Neuronal stem cell (in vitro differentiated cells): ENCODE results near the gene HEATR1.

Source experiments
- DNase-seq: peaks from one replicate; pipeline ENCODE4 v3.0.0-alpha.2; 2013; ENCODE audit warnings: low spot score
- H2AFZ ChIP-seq: one replicate; pipeline ENCODE4 v1.6.1; 2013; ENCODE audit warnings: mild to moderate bottlenecking, low read length, inconsistent platforms
- H2AK5ac ChIP-seq: 2 replicates; pipeline ENCODE4 v1.6.1; 2013; ENCODE audit warnings: low read depth, mild to moderate bottlenecking, inconsistent platforms, low read length, moderate library complexity, mixed read lengths
- H2BK120ac ChIP-seq: 2 replicates; pipeline ENCODE4 v1.6.1; 2013; ENCODE audit warnings: low read depth, mild to moderate bottlenecking, inconsistent platforms, low read length, moderate library complexity, mixed read lengths
- H2BK12ac ChIP-seq: one replicate; pipeline ENCODE4 v1.6.1; 2013; ENCODE audit warnings: low read length, inconsistent platforms
- H2BK15ac ChIP-seq: 2 replicates; pipeline ENCODE4 v1.6.1; 2013; ENCODE audit warnings: mild to moderate bottlenecking, low read length, inconsistent platforms, mixed read lengths
- H2BK5ac ChIP-seq: one replicate; pipeline ENCODE4 v1.6.1; 2013; ENCODE audit warnings: inconsistent platforms, mild to moderate bottlenecking, low read length, moderate library complexity
- H3K14ac ChIP-seq: one replicate; pipeline ENCODE4 v1.6.1; 2013; ENCODE audit warnings: low read length, inconsistent platforms
- H3K18ac ChIP-seq: 2 replicates; pipeline ENCODE4 v1.6.1; 2013; ENCODE audit warnings: low read length, inconsistent platforms
- H3K23ac ChIP-seq: 2 replicates; pipeline ENCODE4 v1.6.1; 2013; ENCODE audit warnings: low read depth, mild to moderate bottlenecking, mixed read lengths, low read length, inconsistent platforms; ENCODE audit not compliant: poor library complexity
- H3K27ac ChIP-seq: replicated peaks from 3 replicates; pipeline ENCODE4 v1.5.1; 2013; ENCODE audit warnings: low read length, inconsistent platforms
- H3K27me3 ChIP-seq, 3 experiments: 2 replicates each; pipeline ENCODE4 v1.6.1; 2013; ENCODE audit warnings: low read length in 3 of 3, mild to moderate bottlenecking in 2 of 3, inconsistent platforms in 1 of 3, low read depth in 1 of 3, mixed read lengths in 1 of 3, moderate library complexity in 1 of 3; ENCODE audit not compliant: control insufficient read depth in 3 of 3, insufficient read depth in 3 of 3
- H3K36me3 ChIP-seq, 2 donors: replicated peaks in 1 of 2; 2 replicates each; pipeline ENCODE4 v1.6.1; 2013; ENCODE audit warnings: low read length in 2 of 2; ENCODE audit not compliant: control insufficient read depth in 2 of 2, insufficient read depth in 2 of 2
- H3K4ac ChIP-seq: 2 replicates; pipeline ENCODE4 v1.6.1; 2013; ENCODE audit warnings: inconsistent platforms, mild to moderate bottlenecking, low read length, moderate library complexity
- H3K4me1 ChIP-seq, 2 donors: 1 replicate in 1 of 2; 2 replicates in 1 of 2; pipeline ENCODE4 v1.6.1; 2013; ENCODE audit warnings: low read length in 2 of 2, low read depth in 1 of 2; ENCODE audit not compliant: control insufficient read depth in 2 of 2, insufficient read depth in 1 of 2
- H3K4me2 ChIP-seq: one replicate; pipeline ENCODE4 v1.6.1; 2013; ENCODE audit warnings: mild to moderate bottlenecking, low read length, inconsistent platforms; ENCODE audit not compliant: insufficient read depth, poor library complexity, severe bottlenecking
- H3K4me3 ChIP-seq, 2 donors: 2 replicates each; pipeline ENCODE4 v1.5.1; 2013; ENCODE audit warnings: low read length in 2 of 2, mild to moderate bottlenecking in 2 of 2, inconsistent platforms in 1 of 2, moderate library complexity in 1 of 2
- H3K79me1 ChIP-seq: one replicate; pipeline ENCODE4 v1.6.1; 2013; ENCODE audit warnings: low read depth, mild to moderate bottlenecking, inconsistent platforms, low read length, moderate library complexity
- H3K9ac ChIP-seq: one replicate; pipeline ENCODE4 v1.6.1; 2013; ENCODE audit warnings: mild to moderate bottlenecking, low read depth, low read length, inconsistent platforms; ENCODE audit not compliant: poor library complexity
- H3K9me3 ChIP-seq, 2 donors: replicated peaks in 1 of 2; 2 replicates each; pipeline versions ENCODE3 to v1.6.1; 2013; ENCODE audit warnings: low read length in 2 of 2, mild to moderate bottlenecking in 2 of 2, inconsistent platforms in 1 of 2, low read depth in 1 of 2, mixed read lengths in 1 of 2, moderate library complexity in 1 of 2; ENCODE audit not compliant: control insufficient read depth in 2 of 2, insufficient read depth in 1 of 2
- H4K8ac ChIP-seq: one replicate; pipeline ENCODE4 v1.6.1; 2013; ENCODE audit warnings: low read depth, mild to moderate bottlenecking, inconsistent platforms, low read length, moderate library complexity
- H4K91ac ChIP-seq: one replicate; pipeline ENCODE4 v1.6.1; 2013; ENCODE audit warnings: low read length, low read depth, mild to moderate bottlenecking, inconsistent platforms; ENCODE audit not compliant: poor library complexity
- WGBS, 2 donors: extraction: QIAGEN DNeasy Blood & Tissue Kit; methylation state at CpG; one replicate each; pipeline ENCODE4 v1.1.7; 2013; ENCODE audit warnings: missing lambda C conversion rate in 2 of 2, mixed read lengths in 1 of 2; ENCODE audit not compliant: insufficient read length in 2 of 2, insufficient replicate concordance in 1 of 2; ENCODE audit errors: extremely low coverage in 2 of 2; 5-methylcytosine and 5-hydroxymethylcytosine counted together

HEATR1 gene

DNA sequence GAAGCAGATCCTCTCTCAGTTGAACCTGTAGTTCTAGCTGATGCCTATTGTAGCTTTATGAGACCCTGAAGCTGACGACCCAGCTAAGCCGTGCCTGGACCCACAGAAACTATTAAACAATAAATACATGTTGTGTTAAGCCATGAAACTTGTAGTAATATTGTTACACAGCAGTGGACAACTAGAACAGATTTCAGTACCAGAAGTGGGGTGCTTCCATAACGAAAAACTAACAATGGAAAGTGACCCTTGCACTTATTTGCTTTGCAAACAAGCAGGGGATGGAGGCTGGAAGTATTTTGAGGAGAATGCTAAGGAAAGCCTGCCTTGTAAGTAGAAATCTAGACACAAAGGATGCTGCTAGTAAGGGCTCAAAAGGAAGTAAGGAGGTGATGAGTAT is 18.1 kb upstream of the HEATR1 start:
- no peak overlapping the region for H4K91ac ChIP-seq
- no peak overlapping the region for H2BK120ac ChIP-seq
- no peak overlapping the region for H3K4ac ChIP-seq
- no peak overlapping the region for H2AFZ ChIP-seq
- no peak overlapping the region for H2BK5ac ChIP-seq
- H4K8ac ChIP-seq: no peak overlapping the region
- DNase-seq: no peak
- no peak overlapping the region for H3K23ac ChIP-seq
- no peaks in the 10 kb centered on the region for H3K27me3 ChIP-seq
- no peak overlapping the region for H3K9ac ChIP-seq
- H3K36me3 ChIP-seq: no peaks in the 10 kb centered on the region
- H3K4me1 ChIP-seq: no peaks in the 10 kb centered on the region
- H3K79me1 ChIP-seq: no peaks in the 10 kb centered on the region
- H2AK5ac ChIP-seq: no peak overlapping the region
- no CpG with 5 or more reads among the region's 3 CpGs for WGBS, 2 donors
- H3K14ac ChIP-seq: no peak overlapping the region
- no peak overlapping the region for H2BK15ac ChIP-seq
- peaks cover 0 to 11% of the 10 kb centered on the region in 2 donors for H3K9me3 ChIP-seq
- H3K4me3 ChIP-seq: no peak overlapping the region
- H3K18ac ChIP-seq: no peak overlapping the region
- H2BK12ac ChIP-seq: no peak overlapping the region
- H3K27ac ChIP-seq: no peak overlapping the region
- no peak overlapping the region for H3K4me2 ChIP-seq

DNA sequence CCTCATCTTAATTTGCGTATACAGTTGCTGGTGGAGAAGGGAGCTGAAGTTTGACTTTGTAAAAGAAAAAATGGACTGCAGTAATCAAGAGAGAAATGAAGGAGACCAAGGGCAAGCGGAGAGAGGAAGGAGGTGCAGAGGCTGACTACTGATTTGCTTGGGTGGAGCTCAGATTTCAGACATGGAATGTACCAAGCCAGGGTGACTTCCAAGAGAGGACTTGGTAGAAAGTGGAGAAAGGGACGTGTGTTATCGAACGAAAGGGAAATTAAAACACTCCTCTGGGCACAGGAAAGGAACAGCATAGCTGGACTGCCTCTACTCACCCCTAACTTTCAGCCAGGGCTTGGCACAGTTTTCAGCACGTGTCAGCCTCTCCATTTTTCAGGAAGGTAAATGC is 15.1 kb upstream of the HEATR1 start:
- H3K4me1 ChIP-seq: no peaks in the 10 kb centered on the region
- no peak overlapping the region for H4K8ac ChIP-seq
- H3K9ac ChIP-seq: no peak overlapping the region
- no peak overlapping the region for H3K4me3 ChIP-seq
- no peak overlapping the region for H2AK5ac ChIP-seq
- no peak overlapping the region for H3K27ac ChIP-seq
- H3K23ac ChIP-seq: no peak overlapping the region
- no peaks in the 10 kb centered on the region for H3K79me1 ChIP-seq
- no peak overlapping the region for H3K18ac ChIP-seq
- H3K36me3 ChIP-seq: no peaks in the 10 kb centered on the region
- H2BK5ac ChIP-seq: no peak overlapping the region
- no peak overlapping the region for H2BK12ac ChIP-seq
- no peak overlapping the region for H3K4me2 ChIP-seq
- H3K14ac ChIP-seq: no peak overlapping the region
- no peak overlapping the region for H2BK15ac ChIP-seq
- no peaks in the 10 kb centered on the region for H3K27me3 ChIP-seq
- peaks cover 0 to 11% of the 10 kb centered on the region in 2 donors for H3K9me3 ChIP-seq
- WGBS, 2 donors: no CpG with 5 or more reads among the region's 6 CpGs
- H3K4ac ChIP-seq: no peak overlapping the region
- no peak for DNase-seq
- no peak overlapping the region for H2BK120ac ChIP-seq
- no peak overlapping the region for H2AFZ ChIP-seq
- no peak overlapping the region for H4K91ac ChIP-seq

DNA sequence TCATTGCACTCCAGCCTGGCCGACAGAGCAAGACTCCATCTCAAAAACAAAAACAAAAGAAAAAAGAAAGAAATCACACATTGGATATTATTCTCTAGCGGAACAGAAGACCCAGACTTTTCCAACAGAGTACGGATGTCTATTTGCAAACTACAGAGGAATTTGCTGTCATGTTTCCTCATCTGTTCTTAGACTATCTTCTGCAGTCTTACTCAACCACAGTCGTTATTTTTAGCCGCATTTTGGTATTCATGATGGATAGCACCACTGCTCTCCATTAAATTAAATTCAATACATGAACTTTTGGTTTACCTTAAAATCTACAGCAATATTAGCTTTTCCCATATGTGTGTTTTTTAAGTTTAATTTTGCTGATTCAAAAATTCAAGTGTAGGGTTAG is 14.2 kb upstream of the HEATR1 start:
- no peak overlapping the region for H3K14ac ChIP-seq
- H3K79me1 ChIP-seq: no peaks in the 10 kb centered on the region
- H3K23ac ChIP-seq: no peak overlapping the region
- peaks cover 0 to 11% of the 10 kb centered on the region in 2 donors for H3K9me3 ChIP-seq
- no CpG with 5 or more reads among the region's 5 CpGs for WGBS, 2 donors
- H2AFZ ChIP-seq: no peak overlapping the region
- no peak overlapping the region for H3K9ac ChIP-seq
- no peaks in the 10 kb centered on the region for H3K36me3 ChIP-seq
- H3K18ac ChIP-seq: no peak overlapping the region
- no peak overlapping the region for H4K91ac ChIP-seq
- H2AK5ac ChIP-seq: no peak overlapping the region
- H2BK12ac ChIP-seq: no peak overlapping the region
- H2BK120ac ChIP-seq: no peak overlapping the region
- no peak overlapping the region for H4K8ac ChIP-seq
- no peak for DNase-seq
- H3K27me3 ChIP-seq: no peaks in the 10 kb centered on the region
- no peak overlapping the region for H2BK15ac ChIP-seq
- no peak overlapping the region for H3K4me2 ChIP-seq
- H2BK5ac ChIP-seq: no peak overlapping the region
- H3K4me3 ChIP-seq: no peak overlapping the region
- H3K27ac ChIP-seq: no peak overlapping the region
- no peaks in the 10 kb centered on the region for H3K4me1 ChIP-seq
- H3K4ac ChIP-seq: no peak overlapping the region

DNA sequence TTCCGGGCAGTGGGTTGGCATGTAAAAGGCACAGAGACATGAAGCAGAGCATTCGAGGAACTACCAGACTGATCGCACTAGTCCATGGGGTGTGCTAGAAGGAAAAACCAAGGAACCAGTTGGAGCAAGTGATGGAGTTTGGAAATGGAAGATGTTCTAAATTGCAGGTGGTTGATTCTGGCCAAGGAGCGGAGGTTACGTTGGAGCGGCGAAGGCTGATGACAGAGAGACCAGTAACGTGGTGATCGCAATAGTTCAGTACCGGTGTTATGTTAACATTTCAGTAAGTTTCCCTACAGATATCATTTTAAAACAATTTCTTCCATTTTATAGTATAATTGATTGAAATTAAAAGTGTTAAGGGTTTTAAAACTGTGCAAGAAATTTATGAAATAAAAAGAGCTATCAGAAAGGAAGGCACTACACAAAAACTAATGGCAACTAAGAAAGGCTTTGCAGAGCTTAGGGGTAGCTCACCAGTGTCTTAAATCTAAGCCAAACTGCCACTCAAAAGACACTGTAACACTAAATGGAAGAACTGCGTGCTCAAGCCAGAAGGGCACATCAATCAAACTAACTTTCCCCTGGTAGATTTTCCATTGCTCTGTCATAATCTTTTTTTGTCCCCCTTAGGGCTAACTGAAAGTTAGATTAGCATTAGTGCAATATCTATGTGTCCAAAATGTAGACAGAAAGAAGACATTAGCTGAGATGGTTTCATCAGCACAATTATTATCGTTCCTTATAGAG is 11.3 kb upstream of the HEATR1 start:
- Histone ChIP-seq H2BK12ac (no peak overlapping the region), H3K9me3 (no peaks in the 10 kb centered on the region), H3K18ac (no peak overlapping the region), H4K8ac (no peak overlapping the region), H3K27ac (no peak overlapping the region), H2BK15ac (no peak overlapping the region), H3K23ac (no peak overlapping the region), H3K4me2 (no peak overlapping the region), H3K14ac (no peak overlapping the region), H2AK5ac (no peak overlapping the region), H2BK5ac (no peak overlapping the region), H3K4ac (no peak overlapping the region), H4K91ac (no peak overlapping the region), H3K4me3 (no peak overlapping the region), H3K36me3 (no peaks in the 10 kb centered on the region), H3K4me1 (no peaks in the 10 kb centered on the region), H2BK120ac (no peak overlapping the region), H3K9ac (no peak overlapping the region), H3K79me1 (no peaks in the 10 kb centered on the region), H3K27me3 (no peaks in the 10 kb centered on the region), H2AFZ (no peak overlapping the region)
- no CpG with 5 or more reads among the region's 12 CpGs for WGBS, 2 donors
- DNase-seq: no peak
